AG04450 (cell line): ENCODE data around the gene VPS13C. TPM values are rescaled to one million over a fixed set of nuclear protein-coding genes. Genes with fewer than 3 reads are reported as not detected.

Experiments
- CTCF ChIA-PET: fragments of 300-600, 350-600 bp; formaldehyde crosslinking; extraction: SDS; loops from one replicate; lab custom pipeline; 2022; ENCODE audit warnings: antibody characterized with exemption, inconsistent platforms; lab: Charles Lee
- POLR2A ChIA-PET: fragments of 350-600 bp; formaldehyde crosslinking; extraction: SDS; loops from one replicate; lab custom pipeline; 2021; ENCODE audit warnings: antibody characterized with exemption, inconsistent platforms; lab: Yijun Ruan, JAX
- DNase-seq: peaks from one replicate; pipeline ENCODE4 v3.0.0-alpha.2; 2011; ENCODE audit warnings: low read depth, low spot score
- H3K27ac ChIP-seq: one replicate; pipeline ENCODE4 v1.5.1; 2012; ENCODE audit warnings: low read depth, low read length, control low read depth
- H3K27me3 ChIP-seq: one replicate; pipeline ENCODE4 v1.6.0; 2012; ENCODE audit warnings: low read length; ENCODE audit not compliant: control insufficient read depth, insufficient read depth
- H3K4me3 ChIP-seq: 2 replicates; pipeline ENCODE4 v1.5.1; 2011; ENCODE audit warnings: mild to moderate bottlenecking, low read depth, low read length, control low read depth
- H3K9me3 ChIP-seq: 2 replicates; pipeline ENCODE4 v1.5.1; 2012; ENCODE audit warnings: low read length; ENCODE audit not compliant: control insufficient read depth, insufficient read depth
- polyA plus RNA-seq: library from polyadenylated mRNA; depleted of rRNA; stranded (reverse); fragments of >200 nt; gene quantifications from 2 replicates; pipeline ENCODE4 v1.2.3, GENCODE V29; 2011; rRNA removed
- TF ChIP-seq, protein P1 (sequence below): IDR thresholded peaks from 2 replicates; pipeline ENCODE4 v1.5.1; 2011; ENCODE audit warnings: low read depth, low read length, control low read depth, inconsistent platforms

Gene VPS13C
- polyA plus RNA-seq, 1 experiment: 17.8 TPM

DNA sequence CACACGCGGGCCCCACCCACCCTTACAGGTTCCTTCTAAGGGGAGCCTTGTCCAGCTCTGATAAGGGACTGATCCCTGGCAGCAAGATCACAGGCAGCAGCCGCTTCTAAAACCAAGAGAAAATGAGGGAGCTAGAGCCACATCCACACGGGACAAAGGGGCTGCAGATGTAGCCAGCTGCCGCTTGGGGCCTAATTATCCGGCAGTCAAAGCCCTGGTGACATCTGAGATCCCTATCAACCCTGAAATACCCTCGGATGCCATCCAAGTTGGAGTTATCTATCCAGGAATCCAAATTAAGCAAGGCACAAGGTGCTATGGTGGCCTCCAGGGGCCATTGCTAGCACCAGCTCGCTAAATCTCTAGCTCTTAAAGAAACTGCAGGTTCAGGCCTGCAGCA is 248.3 kb downstream of the VPS13C start:
- no peak overlapping the region for H3K27ac ChIP-seq
- no peaks in the 10 kb centered on the region for H3K9me3 ChIP-seq
- TF ChIP-seq, protein P1, sequence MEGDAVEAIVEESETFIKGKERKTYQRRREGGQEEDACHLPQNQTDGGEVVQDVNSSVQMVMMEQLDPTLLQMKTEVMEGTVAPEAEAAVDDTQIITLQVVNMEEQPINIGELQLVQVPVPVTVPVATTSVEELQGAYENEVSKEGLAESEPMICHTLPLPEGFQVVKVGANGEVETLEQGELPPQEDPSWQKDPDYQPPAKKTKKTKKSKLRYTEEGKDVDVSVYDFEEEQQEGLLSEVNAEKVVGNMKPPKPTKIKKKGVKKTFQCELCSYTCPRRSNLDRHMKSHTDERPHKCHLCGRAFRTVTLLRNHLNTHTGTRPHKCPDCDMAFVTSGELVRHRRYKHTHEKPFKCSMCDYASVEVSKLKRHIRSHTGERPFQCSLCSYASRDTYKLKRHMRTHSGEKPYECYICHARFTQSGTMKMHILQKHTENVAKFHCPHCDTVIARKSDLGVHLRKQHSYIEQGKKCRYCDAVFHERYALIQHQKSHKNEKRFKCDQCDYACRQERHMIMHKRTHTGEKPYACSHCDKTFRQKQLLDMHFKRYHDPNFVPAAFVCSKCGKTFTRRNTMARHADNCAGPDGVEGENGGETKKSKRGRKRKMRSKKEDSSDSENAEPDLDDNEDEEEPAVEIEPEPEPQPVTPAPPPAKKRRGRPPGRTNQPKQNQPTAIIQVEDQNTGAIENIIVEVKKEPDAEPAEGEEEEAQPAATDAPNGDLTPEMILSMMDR: no peak
- DNase-seq: no peak
- H3K27me3 ChIP-seq: peaks cover 2% of the 10 kb centered on the region
- no peak overlapping the region for H3K4me3 ChIP-seq
- CTCF ChIA-PET: no interaction called here
- POLR2A ChIA-PET: no interaction called here

DNA sequence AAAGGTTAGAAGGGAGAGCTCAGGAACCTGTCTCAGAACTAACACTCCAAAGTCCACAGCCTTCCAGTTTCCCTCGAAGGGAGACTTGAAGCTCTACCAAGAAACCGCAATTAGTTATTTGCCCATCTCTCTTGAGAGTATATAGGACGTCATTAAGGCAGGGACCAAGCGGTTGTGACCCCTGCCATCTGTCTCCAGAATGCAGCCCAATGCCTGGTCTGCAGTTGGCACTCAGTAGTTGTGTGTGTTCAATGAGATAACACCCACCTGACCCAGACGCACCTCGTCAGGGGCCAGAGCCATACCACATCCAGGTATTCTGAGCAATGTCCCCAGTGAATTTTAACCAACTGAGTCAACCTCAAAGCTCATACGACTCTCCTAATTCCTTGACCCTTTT is 251.0 kb downstream of the VPS13C start:
- CTCF ChIA-PET: interaction anchor here (1.0 to 1.4 kb wide), 2 partner anchors 25 to 27 kb away, joined by 3 read pairs; no protein-coding TSS in a partner anchor
- H3K27ac ChIP-seq: no peak overlapping the region

DNA sequence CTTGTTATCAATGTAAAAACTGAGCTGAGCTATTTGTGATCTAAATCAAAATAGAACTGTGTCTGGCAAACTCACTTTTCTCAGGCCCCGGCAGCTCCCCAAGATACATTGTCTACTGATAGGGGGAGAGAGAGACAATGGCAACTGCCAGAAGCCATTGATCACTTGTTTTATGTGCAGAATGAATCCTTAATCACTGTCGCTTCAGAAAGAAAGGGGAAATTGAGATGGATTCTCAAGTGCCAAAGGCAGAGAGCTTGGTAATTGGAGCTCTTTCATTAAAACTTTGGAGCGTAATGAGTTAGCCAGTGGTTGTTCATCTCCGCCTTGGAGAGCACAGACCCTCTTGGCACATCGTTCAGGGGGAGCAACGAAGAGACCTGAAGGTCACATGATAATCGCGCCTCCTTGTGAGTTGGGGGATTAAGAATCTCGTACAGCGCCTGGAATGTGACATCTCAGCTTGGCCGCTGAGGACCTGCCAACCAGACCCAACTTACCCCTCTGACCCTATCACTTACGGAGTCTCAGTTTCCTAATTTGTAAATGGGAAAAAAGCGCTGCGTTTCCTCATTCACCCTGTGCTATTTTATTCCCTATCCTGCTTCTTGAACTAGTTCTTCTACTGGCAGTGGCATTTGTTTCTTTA is 252.8 kb downstream of the VPS13C start:
- Histone ChIP-seq H3K9me3 (no peaks in the 10 kb centered on the region), H3K27me3 (peaks cover 2% of the 10 kb centered on the region), H3K4me3 (no peak overlapping the region), H3K27ac (no peak overlapping the region)
- TF ChIP-seq, protein P1: no peak
- DNase-seq: no peak
- CTCF ChIA-PET: interaction anchor here (1.0 to 1.1 kb wide), 2 partner anchors 27 to 28 kb away, joined by 3 read pairs; no protein-coding TSS in a partner anchor
- POLR2A ChIA-PET: no interaction called here

More for the DNA sequence above, 251.0 kb downstream of the VPS13C start:
- POLR2A ChIA-PET: no interaction called here
- TF ChIP-seq, protein P1: no peak
- Histone ChIP-seq H3K27me3 (peaks cover 2% of the 10 kb centered on the region), H3K4me3 (no peak overlapping the region), H3K9me3 (no peaks in the 10 kb centered on the region)
- no peak for DNase-seq

Other genes with a start within 250 kb of the VPS13C start
- gene C2CD4A, start 6.5 kb upstream of the VPS13C start, polyA plus RNA-seq: not detected in 2 replicates
- gene C2CD4B, start 104.8 kb upstream of the VPS13C start, polyA plus RNA-seq: not detected in 2 replicates